ENCODE data around the gene EMCN. TPM values are rescaled to one million over a fixed set of nuclear protein-coding genes. Genes with fewer than 3 reads are reported as not detected.

Gene EMCN
- total RNA-seq, 1 experiment from 2014 or later, result not detected

GRCh38 chr4:100508691-100509090 is 9.1 kb downstream of the EMCN start:
- no peak overlapping the region for H3K4me2 ChIP-seq (ENCODE audit: low read length)
- ChIA-PET CTCF (no interaction called here), POLR2A (no interaction called here), RAD21 (ENCODE audit: low non-redundant PET in 1 of 2, low total read pairs in 2 of 2, uncharacterized antibody in 2 of 2, unreplicated experiment in 2 of 2) (no interaction called here)
- no peak overlapping the region for H2AFZ ChIP-seq (ENCODE audit: low read depth, low read length, poor library complexity, severe bottlenecking)
- no peaks in the 10 kb centered on the region for H3K9me2 ChIP-seq (ENCODE audit: insufficient read depth)
- H3K27ac ChIP-seq (ENCODE audit: low read depth, low read length), result no peak overlapping the region
- TF ChIP-seq MAX (IDR thresholded peaks at IDR 0.05) (no peak), CEBPB (IDR thresholded peaks at IDR 0.05; ENCODE audit: low read depth) (no peak), ZNF274 (IDR thresholded peaks at IDR 0.05; ENCODE audit: low read depth, low read length) (no peak), ELF1 (IDR thresholded peaks at IDR 0.05; ENCODE audit: borderline replicate concordance, low read depth) (no peak), EZH2phosphoT487 (IDR thresholded peaks at IDR 0.05; ENCODE audit: borderline replicate concordance) (no peak), SIN3A (IDR thresholded peaks at IDR 0.05; ENCODE audit: low read depth) (no peak), YY1 (IDR thresholded peaks at IDR 0.05; ENCODE audit: extremely low read depth, insufficient replicate concordance, low read depth, low read length) (no peak), CTCF (IDR thresholded peaks at IDR 0.05 in 2 of 3, conservative IDR thresholded peaks at IDR 0.05 in 1 of 3; ENCODE audit: borderline replicate concordance in 1 of 3, insufficient read depth in 1 of 3, low read depth in 2 of 3, low read length in 2 of 3) (no peak), SP1 (IDR thresholded peaks at IDR 0.05; ENCODE audit: low read depth) (no peak), REST (IDR thresholded peaks at IDR 0.05; ENCODE audit: low read depth) (no peak), RAD21 (IDR thresholded peaks at IDR 0.05; ENCODE audit: low read depth) (no peak), ZFX (IDR thresholded peaks at IDR 0.05) (no peak), ZBTB33 (IDR thresholded peaks at IDR 0.05; ENCODE audit: extremely low read depth, insufficient replicate concordance, low read length) (no peak), POLR2AphosphoS5 (IDR thresholded peaks at IDR 0.05; ENCODE audit: low read depth, low read length) (no peak), TCF7L2 (IDR thresholded peaks at IDR 0.05; ENCODE audit: borderline replicate concordance, extremely low read depth, insufficient read depth, insufficient read length) (no peak), EGR1 (IDR thresholded peaks at IDR 0.05; ENCODE audit: low read depth) (no peak), FOSL1 (IDR thresholded peaks at IDR 0.05; ENCODE audit: low read depth) (no peak), ATF3 (IDR thresholded peaks at IDR 0.05) (no peak), POLR2A (IDR thresholded peaks at IDR 0.05; ENCODE audit: borderline replicate concordance, extremely low read depth, insufficient read depth, insufficient read length) (no peak), EZH2 (IDR thresholded peaks at IDR 0.05) (no peak)
- H3K36me3 ChIP-seq (ENCODE audit: control insufficient read depth in 1 of 2, insufficient read depth in 2 of 2, low read length in 2 of 2), result no peaks in the 10 kb centered on the region
- H3K79me2 ChIP-seq (ENCODE audit: insufficient read depth, low read length), result no peaks in the 10 kb centered on the region
- no peaks in the 10 kb centered on the region for H3K9me3 ChIP-seq (ENCODE audit: control insufficient read depth in 1 of 2, insufficient read depth in 1 of 2, low read depth in 1 of 2, low read length in 2 of 2)
- ATAC-seq (no peak), DNase-seq (ENCODE audit: low read depth, low spot score) (no peak)
- H3K4me1 ChIP-seq (ENCODE audit: control insufficient read depth in 1 of 2, insufficient read depth in 2 of 2, low read length in 2 of 2), result no peaks in the 10 kb centered on the region
- no peak overlapping the region for H3K9ac ChIP-seq (ENCODE audit: low read length)
- no peaks in the 10 kb centered on the region for H4K20me1 ChIP-seq (ENCODE audit: insufficient read depth)
- intact Hi-C loops (cut with micrococcal nuclease), result no loop called here
- H3K4me3 ChIP-seq (replicated peaks in 1 of 2; ENCODE audit: low read depth in 1 of 2, low read length in 2 of 2), result no peak overlapping the region
- H3K27me3 ChIP-seq (ENCODE audit: insufficient read depth, low read length), result no peaks in the 10 kb centered on the region
- BruUV-seq (replicated peaks), result no TSS peak

Data from HCT116 (cell line).